Caco-2 (cell line): ENCODE results near the gene IQSEC3. TPM values are rescaled to one million over a fixed set of nuclear protein-coding genes. Genes with fewer than 3 reads are reported as not detected.

ENCODE experiments used
- BruUV-seq: library from RNA; stranded (reverse); fragments of 400-500 nt; replicated peaks from 2 replicates; lab custom pipeline; 2021; lab: Mats Ljungman, UMichigan
- CTCF ChIA-PET: fragments of 300-600 bp; sonication (Branson Sonifier 250); formaldehyde crosslinking; loops from one replicate; lab custom pipeline; 2022; ENCODE audit warnings: antibody characterized with exemption; lab: Charles Lee
- POLR2A ChIA-PET: fragments of 300-600 bp; sonication (Branson Sonifier 250); formaldehyde crosslinking; loops from one replicate; lab custom pipeline; 2022; ENCODE audit warnings: antibody characterized with exemption; lab: Charles Lee
- DNase-seq, 2 experiments: peaks; one replicate each; pipeline versions ENCODE4 v3.0.0 to v3.0.0-alpha.2; 2020 to 2022
- H3K27me3 ChIP-seq: replicated peaks from 2 replicates; pipeline ENCODE4 v1.6.0; 2011; ENCODE audit warnings: low read length; ENCODE audit not compliant: control insufficient read depth, insufficient read depth
- H3K36me3 ChIP-seq: 2 replicates; pipeline ENCODE4 v1.5.1; 2011; ENCODE audit warnings: low read length; ENCODE audit not compliant: control insufficient read depth, insufficient read depth
- H3K4me1 ChIP-seq: fragments of 250-450 bp; sonication (Bioruptor Pico); 2 replicates; pipeline ENCODE4 v1.5.1; 2020; ENCODE audit warnings: mild to moderate bottlenecking
- H3K4me3 ChIP-seq: 2 replicates; pipeline ENCODE4 v1.5.1; 2011; ENCODE audit warnings: low read depth, mild to moderate bottlenecking, control low read depth, low read length
- H3K9me3 ChIP-seq: fragments of 250-450 bp; sonication (Bioruptor Pico); 2 replicates; pipeline ENCODE4 v1.5.1; 2020; ENCODE audit warnings: mild to moderate bottlenecking, moderate library complexity
- H3K27ac Mint-ChIP-seq: one replicate; pipeline ENCODE4 v1.8.0; 2022; ENCODE audit warnings: mixed read lengths; ENCODE audit not compliant: unreplicated experiment
- H3K27me3 Mint-ChIP-seq: one replicate; pipeline ENCODE4 v1.8.0; 2022; ENCODE audit warnings: mixed read lengths; ENCODE audit not compliant: insufficient read depth, unreplicated experiment
- H3K36me3 Mint-ChIP-seq: one replicate; pipeline ENCODE4 v1.8.0; 2022; ENCODE audit warnings: mild to moderate bottlenecking, mixed read lengths; ENCODE audit not compliant: insufficient read depth, unreplicated experiment
- H3K4me1 Mint-ChIP-seq: one replicate; pipeline ENCODE4 v1.8.0; 2022; ENCODE audit warnings: low read depth, mixed read lengths; ENCODE audit not compliant: unreplicated experiment
- H3K4me3 Mint-ChIP-seq: one replicate; pipeline ENCODE4 v1.8.0; 2022; ENCODE audit warnings: mild to moderate bottlenecking, moderate library complexity, mixed read lengths; ENCODE audit not compliant: unreplicated experiment
- H3K9me3 Mint-ChIP-seq: one replicate; pipeline ENCODE4 v1.8.0; 2022; ENCODE audit warnings: mixed read lengths; ENCODE audit not compliant: unreplicated experiment
- intact Hi-C: fragments of 100-400 bp; cut with micrococcal nuclease; formaldehyde crosslinking; loops from one replicate; pipeline ENCODE4 v1.10.0; 2022; ENCODE audit not compliant: unreplicated experiment
- total RNA-seq: library from RNA; stranded (reverse); gene quantifications from 2 replicates; pipeline ENCODE4 v1.2.3, GENCODE V29; 2022
- TF ChIP-seq, protein P1 (sequence below), 2 experiments: fragments of 200-600 bp in 1 of 2; IDR thresholded peaks; 1 replicate in 1 of 2; 2 replicates in 1 of 2; pipeline versions ENCODE4 v1.5.1 to v1.8.0; 2011 to 2022; ENCODE audit warnings: antibody characterized with exemption in 1 of 2, control low read depth in 1 of 2, inconsistent platforms in 1 of 2, low read depth in 1 of 2, low read length in 1 of 2, mild to moderate bottlenecking in 1 of 2, moderate library complexity in 1 of 2; ENCODE audit not compliant: insufficient read depth in 1 of 2, severe bottlenecking in 1 of 2, unreplicated experiment in 1 of 2

Gene IQSEC3
- total RNA-seq, 1 experiment from 2014 or later = 0.59 TPM

DNA sequence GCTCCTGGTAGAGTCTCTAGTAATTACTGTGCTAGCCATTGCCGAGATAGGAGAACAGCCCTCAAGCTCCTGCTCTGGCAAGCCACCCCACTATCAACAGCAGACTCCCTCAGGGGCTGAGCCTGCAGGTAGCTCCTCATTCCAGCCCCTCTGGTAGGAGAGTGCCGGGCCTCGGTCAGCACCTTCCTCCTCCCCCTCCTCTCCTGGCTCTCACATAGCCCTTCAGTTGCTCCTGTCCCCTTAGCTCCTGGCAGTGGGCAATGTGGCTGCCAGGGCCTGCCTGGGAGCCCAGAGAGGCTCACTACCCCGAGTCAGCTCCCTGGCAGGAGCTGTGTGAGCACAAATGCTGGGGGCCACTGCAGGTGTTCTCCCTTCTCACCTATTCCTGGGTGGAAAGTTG lies 52.0 kb downstream of the IQSEC3 start:
- ChIA-PET CTCF (interaction anchor here (0.5 kb wide), 1 partner anchor 60 kb away, joined by 3 read pairs; no protein-coding TSS in a partner anchor), POLR2A (no interaction called here)
- Histone ChIP-seq H3K4me1 (no peaks in the 10 kb centered on the region), H3K4me3 (no peak overlapping the region), H3K9me3 (no peaks in the 10 kb centered on the region), H3K27me3 (no peaks in the 10 kb centered on the region), H3K36me3 (no peaks in the 10 kb centered on the region)
- Mint-ChIP-seq H3K4me3 (no peak overlapping the region), H3K27ac (no peak overlapping the region), H3K9me3 (no peaks in the 10 kb centered on the region), H3K27me3 (peaks cover 16% of the 10 kb centered on the region), H3K36me3 (no peaks in the 10 kb centered on the region), H3K4me1 (no peaks in the 10 kb centered on the region)
- TF ChIP-seq, protein P1, sequence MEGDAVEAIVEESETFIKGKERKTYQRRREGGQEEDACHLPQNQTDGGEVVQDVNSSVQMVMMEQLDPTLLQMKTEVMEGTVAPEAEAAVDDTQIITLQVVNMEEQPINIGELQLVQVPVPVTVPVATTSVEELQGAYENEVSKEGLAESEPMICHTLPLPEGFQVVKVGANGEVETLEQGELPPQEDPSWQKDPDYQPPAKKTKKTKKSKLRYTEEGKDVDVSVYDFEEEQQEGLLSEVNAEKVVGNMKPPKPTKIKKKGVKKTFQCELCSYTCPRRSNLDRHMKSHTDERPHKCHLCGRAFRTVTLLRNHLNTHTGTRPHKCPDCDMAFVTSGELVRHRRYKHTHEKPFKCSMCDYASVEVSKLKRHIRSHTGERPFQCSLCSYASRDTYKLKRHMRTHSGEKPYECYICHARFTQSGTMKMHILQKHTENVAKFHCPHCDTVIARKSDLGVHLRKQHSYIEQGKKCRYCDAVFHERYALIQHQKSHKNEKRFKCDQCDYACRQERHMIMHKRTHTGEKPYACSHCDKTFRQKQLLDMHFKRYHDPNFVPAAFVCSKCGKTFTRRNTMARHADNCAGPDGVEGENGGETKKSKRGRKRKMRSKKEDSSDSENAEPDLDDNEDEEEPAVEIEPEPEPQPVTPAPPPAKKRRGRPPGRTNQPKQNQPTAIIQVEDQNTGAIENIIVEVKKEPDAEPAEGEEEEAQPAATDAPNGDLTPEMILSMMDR (IDR thresholded peaks at IDR 0.05; ENCODE audit: insufficient read depth in 1 of 2, low read depth in 1 of 2, low read length in 1 of 2, severe bottlenecking in 1 of 2, unreplicated experiment in 1 of 2) = no peak
- no peak for DNase-seq
- intact Hi-C loops = no loop called here
- BruUV-seq = no TSS peak

DNA sequence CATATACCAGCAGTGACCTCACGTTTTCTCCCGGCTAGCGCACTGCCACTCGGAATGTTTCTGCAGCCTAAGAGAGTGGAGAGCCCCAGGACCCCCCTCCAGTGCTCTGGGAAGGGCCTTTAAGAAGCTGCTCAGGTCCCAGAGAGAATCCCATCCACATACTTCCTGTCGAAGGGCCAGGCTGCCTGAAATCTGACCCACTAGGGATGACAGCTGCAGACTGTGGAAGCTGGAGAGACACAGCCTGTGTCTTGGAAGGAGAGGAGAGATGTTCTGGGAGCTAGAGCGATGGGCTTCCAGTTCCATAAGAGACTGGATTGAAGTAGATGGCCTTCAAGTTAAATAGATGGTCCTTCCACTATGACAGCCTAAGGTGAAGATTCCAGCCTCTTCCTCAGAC lies 54.4 kb downstream of the IQSEC3 start:
- H3K4me1 ChIP-seq = no peaks in the 10 kb centered on the region
- no peaks in the 10 kb centered on the region for H3K9me3 ChIP-seq
- no peak overlapping the region for H3K4me3 ChIP-seq
- Mint-ChIP-seq H3K27ac (no peak overlapping the region), H3K9me3 (no peaks in the 10 kb centered on the region), H3K4me3 (no peak overlapping the region), H3K27me3 (peaks cover 16% of the 10 kb centered on the region), H3K4me1 (no peaks in the 10 kb centered on the region), H3K36me3 (no peaks in the 10 kb centered on the region)
- TF ChIP-seq, protein P1 (IDR thresholded peaks at IDR 0.05; ENCODE audit: insufficient read depth in 1 of 2, low read depth in 1 of 2, low read length in 1 of 2, severe bottlenecking in 1 of 2, unreplicated experiment in 1 of 2) = no peak
- no TSS peak for BruUV-seq
- no peak for DNase-seq
- ChIA-PET CTCF (no interaction called here), POLR2A (no interaction called here)
- H3K36me3 ChIP-seq = no peaks in the 10 kb centered on the region
- intact Hi-C loops = no loop called here
- H3K27me3 ChIP-seq = no peaks in the 10 kb centered on the region

DNA sequence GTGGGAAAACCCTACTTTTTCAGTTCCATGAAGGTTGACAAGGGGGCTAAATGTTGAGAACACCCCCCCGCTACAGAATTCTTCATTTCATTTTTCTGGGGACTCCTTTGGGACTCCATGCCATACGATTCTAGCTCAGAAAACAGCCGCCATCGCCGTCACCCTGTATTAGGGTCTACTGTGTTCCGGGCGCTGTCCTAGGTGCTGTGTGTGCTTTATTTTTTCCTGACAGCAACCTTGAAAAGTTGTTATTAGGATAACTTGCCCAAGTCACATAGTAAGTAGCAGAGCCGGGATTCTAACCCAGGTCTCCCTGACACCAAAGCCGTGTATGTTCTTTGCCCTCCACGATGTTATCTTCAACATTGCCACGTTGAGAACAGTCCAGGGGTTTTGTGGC lies 55.1 kb downstream of the IQSEC3 start:
- Histone ChIP-seq H3K9me3 (no peaks in the 10 kb centered on the region), H3K4me3 (no peak overlapping the region), H3K4me1 (no peaks in the 10 kb centered on the region), H3K27me3 (no peaks in the 10 kb centered on the region), H3K36me3 (no peaks in the 10 kb centered on the region)
- Mint-ChIP-seq H3K9me3 (no peaks in the 10 kb centered on the region), H3K36me3 (no peaks in the 10 kb centered on the region), H3K27me3 (peaks cover 16% of the 10 kb centered on the region), H3K27ac (no peak overlapping the region), H3K4me1 (no peaks in the 10 kb centered on the region), H3K4me3 (no peak overlapping the region)
- CTCF ChIA-PET = no interaction called here
- intact Hi-C loops = no loop called here
- no TSS peak for BruUV-seq
- TF ChIP-seq, protein P1 (IDR thresholded peaks at IDR 0.05; ENCODE audit: insufficient read depth in 1 of 2, low read depth in 1 of 2, low read length in 1 of 2, severe bottlenecking in 1 of 2, unreplicated experiment in 1 of 2) = no peak
- no peak for DNase-seq
- POLR2A ChIA-PET = no interaction called here
